ENCODE data around the gene GXYLT1. TPM values are rescaled to one million over a fixed set of nuclear protein-coding genes. Genes with fewer than 3 reads are reported as not detected.

GXYLT1 gene
- total and polyA plus RNA-seq, 2 experiments from 2014 or later = 3.9 to 13.4 TPM

DNA sequence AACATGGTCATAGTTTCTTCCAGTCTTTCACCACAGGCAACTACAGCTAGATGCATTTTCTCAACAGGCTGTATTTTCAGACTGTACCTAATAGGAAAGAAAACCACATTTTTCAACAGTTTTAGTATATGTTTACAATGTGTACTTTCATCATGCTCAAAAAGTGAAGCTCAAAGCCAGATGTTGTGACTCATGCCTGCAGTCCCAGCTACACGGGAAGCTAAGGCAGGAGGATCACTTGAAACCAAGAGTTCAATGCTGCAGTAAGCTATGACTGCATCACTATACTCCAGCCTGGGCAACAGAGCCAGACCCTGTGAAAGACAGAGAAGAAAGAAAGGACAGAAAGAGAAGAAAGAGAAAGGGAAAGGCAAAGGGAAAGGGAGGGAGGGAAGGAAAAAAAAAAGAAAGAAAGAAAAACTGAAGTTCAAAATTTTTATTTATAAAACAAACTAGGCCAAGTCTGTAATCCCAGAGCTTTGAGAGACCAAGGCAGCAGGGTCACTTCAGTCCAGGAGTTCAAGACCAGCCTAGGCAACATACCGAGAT lies 25.5 kb downstream of the GXYLT1 start:
- Histone ChIP-seq H4K20me1 (replicated peaks; ENCODE audit: insufficient read depth) (no peaks in the 10 kb centered on the region), H3K27me3 (ENCODE audit: insufficient read depth) (no peaks in the 10 kb centered on the region), H3K4me3 (no peak overlapping the region), H3K36me3 (ENCODE audit: insufficient read depth) (no peaks in the 10 kb centered on the region), H3F3A (replicated peaks; ENCODE audit: low read depth) (no peaks in the 10 kb centered on the region), H3K27ac (ENCODE audit: low read depth) (no peak overlapping the region), H2AFZ (no peak overlapping the region), H3K4me1 (ENCODE audit: insufficient read depth) (peaks cover 7% of the 10 kb centered on the region; the same call in 1 of the 2 replicates), H3K4me2 (no peak overlapping the region), H3K79me2 (replicated peaks; ENCODE audit: insufficient read depth) (peaks cover 9% of the 10 kb centered on the region), H3K9me2 (ENCODE audit: insufficient read depth) (no peaks in the 10 kb centered on the region)
- peaks cover 30% of the 10 kb centered on the region for H3K36me3 Mint-ChIP-seq (ENCODE audit: low read depth)
- no peak for TF ChIP-seq NANOG (IDR thresholded peaks at IDR 0.05; ENCODE audit: borderline replicate concordance)
- TF ChIP-seq JUNB (IDR thresholded peaks at IDR 0.05; ENCODE audit: unreplicated experiment) = no peak
- TF ChIP-seq, protein P1, sequence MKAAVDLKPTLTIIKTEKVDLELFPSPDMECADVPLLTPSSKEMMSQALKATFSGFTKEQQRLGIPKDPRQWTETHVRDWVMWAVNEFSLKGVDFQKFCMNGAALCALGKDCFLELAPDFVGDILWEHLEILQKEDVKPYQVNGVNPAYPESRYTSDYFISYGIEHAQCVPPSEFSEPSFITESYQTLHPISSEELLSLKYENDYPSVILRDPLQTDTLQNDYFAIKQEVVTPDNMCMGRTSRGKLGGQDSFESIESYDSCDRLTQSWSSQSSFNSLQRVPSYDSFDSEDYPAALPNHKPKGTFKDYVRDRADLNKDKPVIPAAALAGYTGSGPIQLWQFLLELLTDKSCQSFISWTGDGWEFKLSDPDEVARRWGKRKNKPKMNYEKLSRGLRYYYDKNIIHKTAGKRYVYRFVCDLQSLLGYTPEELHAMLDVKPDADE (IDR thresholded peaks at IDR 0.05) = no peak
- TF ChIP-seq EZH2 (IDR thresholded peaks at IDR 0.05; ENCODE audit: low read depth, unreplicated experiment) = no peak
- TF ChIP-seq ZNF114 (CRISPR knock-in tag; IDR thresholded peaks at IDR 0.05) = no peak
- TF ChIP-seq, protein P2, sequence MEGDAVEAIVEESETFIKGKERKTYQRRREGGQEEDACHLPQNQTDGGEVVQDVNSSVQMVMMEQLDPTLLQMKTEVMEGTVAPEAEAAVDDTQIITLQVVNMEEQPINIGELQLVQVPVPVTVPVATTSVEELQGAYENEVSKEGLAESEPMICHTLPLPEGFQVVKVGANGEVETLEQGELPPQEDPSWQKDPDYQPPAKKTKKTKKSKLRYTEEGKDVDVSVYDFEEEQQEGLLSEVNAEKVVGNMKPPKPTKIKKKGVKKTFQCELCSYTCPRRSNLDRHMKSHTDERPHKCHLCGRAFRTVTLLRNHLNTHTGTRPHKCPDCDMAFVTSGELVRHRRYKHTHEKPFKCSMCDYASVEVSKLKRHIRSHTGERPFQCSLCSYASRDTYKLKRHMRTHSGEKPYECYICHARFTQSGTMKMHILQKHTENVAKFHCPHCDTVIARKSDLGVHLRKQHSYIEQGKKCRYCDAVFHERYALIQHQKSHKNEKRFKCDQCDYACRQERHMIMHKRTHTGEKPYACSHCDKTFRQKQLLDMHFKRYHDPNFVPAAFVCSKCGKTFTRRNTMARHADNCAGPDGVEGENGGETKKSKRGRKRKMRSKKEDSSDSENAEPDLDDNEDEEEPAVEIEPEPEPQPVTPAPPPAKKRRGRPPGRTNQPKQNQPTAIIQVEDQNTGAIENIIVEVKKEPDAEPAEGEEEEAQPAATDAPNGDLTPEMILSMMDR (conservative IDR thresholded peaks at IDR 0.05; ENCODE audit: low read depth in 2 of 2) = no peak
- no peak for TF ChIP-seq STAT1 (IDR thresholded peaks at IDR 0.05; ENCODE audit: unreplicated experiment)
- TF ChIP-seq, protein P3, sequence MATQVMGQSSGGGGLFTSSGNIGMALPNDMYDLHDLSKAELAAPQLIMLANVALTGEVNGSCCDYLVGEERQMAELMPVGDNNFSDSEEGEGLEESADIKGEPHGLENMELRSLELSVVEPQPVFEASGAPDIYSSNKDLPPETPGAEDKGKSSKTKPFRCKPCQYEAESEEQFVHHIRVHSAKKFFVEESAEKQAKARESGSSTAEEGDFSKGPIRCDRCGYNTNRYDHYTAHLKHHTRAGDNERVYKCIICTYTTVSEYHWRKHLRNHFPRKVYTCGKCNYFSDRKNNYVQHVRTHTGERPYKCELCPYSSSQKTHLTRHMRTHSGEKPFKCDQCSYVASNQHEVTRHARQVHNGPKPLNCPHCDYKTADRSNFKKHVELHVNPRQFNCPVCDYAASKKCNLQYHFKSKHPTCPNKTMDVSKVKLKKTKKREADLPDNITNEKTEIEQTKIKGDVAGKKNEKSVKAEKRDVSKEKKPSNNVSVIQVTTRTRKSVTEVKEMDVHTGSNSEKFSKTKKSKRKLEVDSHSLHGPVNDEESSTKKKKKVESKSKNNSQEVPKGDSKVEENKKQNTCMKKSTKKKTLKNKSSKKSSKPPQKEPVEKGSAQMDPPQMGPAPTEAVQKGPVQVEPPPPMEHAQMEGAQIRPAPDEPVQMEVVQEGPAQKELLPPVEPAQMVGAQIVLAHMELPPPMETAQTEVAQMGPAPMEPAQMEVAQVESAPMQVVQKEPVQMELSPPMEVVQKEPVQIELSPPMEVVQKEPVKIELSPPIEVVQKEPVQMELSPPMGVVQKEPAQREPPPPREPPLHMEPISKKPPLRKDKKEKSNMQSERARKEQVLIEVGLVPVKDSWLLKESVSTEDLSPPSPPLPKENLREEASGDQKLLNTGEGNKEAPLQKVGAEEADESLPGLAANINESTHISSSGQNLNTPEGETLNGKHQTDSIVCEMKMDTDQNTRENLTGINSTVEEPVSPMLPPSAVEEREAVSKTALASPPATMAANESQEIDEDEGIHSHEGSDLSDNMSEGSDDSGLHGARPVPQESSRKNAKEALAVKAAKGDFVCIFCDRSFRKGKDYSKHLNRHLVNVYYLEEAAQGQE (IDR thresholded peaks at IDR 0.05; ENCODE audit: unreplicated experiment) = no peak
- TF ChIP-seq POLR2AphosphoS5 (IDR thresholded peaks at IDR 0.05; ENCODE audit: low read depth) = no peak
- TF ChIP-seq ZNF331 (CRISPR knock-in tag; IDR thresholded peaks at IDR 0.05; ENCODE audit: low read depth) = no peak
- TF ChIP-seq CREB1 (CRISPR knock-in tag; IDR thresholded peaks at IDR 0.05; ENCODE audit: low read depth) = no peak
- TF ChIP-seq EZH2phosphoT487 (IDR thresholded peaks at IDR 0.05; ENCODE audit: unreplicated experiment) = no peak
- TF ChIP-seq, protein P4, sequence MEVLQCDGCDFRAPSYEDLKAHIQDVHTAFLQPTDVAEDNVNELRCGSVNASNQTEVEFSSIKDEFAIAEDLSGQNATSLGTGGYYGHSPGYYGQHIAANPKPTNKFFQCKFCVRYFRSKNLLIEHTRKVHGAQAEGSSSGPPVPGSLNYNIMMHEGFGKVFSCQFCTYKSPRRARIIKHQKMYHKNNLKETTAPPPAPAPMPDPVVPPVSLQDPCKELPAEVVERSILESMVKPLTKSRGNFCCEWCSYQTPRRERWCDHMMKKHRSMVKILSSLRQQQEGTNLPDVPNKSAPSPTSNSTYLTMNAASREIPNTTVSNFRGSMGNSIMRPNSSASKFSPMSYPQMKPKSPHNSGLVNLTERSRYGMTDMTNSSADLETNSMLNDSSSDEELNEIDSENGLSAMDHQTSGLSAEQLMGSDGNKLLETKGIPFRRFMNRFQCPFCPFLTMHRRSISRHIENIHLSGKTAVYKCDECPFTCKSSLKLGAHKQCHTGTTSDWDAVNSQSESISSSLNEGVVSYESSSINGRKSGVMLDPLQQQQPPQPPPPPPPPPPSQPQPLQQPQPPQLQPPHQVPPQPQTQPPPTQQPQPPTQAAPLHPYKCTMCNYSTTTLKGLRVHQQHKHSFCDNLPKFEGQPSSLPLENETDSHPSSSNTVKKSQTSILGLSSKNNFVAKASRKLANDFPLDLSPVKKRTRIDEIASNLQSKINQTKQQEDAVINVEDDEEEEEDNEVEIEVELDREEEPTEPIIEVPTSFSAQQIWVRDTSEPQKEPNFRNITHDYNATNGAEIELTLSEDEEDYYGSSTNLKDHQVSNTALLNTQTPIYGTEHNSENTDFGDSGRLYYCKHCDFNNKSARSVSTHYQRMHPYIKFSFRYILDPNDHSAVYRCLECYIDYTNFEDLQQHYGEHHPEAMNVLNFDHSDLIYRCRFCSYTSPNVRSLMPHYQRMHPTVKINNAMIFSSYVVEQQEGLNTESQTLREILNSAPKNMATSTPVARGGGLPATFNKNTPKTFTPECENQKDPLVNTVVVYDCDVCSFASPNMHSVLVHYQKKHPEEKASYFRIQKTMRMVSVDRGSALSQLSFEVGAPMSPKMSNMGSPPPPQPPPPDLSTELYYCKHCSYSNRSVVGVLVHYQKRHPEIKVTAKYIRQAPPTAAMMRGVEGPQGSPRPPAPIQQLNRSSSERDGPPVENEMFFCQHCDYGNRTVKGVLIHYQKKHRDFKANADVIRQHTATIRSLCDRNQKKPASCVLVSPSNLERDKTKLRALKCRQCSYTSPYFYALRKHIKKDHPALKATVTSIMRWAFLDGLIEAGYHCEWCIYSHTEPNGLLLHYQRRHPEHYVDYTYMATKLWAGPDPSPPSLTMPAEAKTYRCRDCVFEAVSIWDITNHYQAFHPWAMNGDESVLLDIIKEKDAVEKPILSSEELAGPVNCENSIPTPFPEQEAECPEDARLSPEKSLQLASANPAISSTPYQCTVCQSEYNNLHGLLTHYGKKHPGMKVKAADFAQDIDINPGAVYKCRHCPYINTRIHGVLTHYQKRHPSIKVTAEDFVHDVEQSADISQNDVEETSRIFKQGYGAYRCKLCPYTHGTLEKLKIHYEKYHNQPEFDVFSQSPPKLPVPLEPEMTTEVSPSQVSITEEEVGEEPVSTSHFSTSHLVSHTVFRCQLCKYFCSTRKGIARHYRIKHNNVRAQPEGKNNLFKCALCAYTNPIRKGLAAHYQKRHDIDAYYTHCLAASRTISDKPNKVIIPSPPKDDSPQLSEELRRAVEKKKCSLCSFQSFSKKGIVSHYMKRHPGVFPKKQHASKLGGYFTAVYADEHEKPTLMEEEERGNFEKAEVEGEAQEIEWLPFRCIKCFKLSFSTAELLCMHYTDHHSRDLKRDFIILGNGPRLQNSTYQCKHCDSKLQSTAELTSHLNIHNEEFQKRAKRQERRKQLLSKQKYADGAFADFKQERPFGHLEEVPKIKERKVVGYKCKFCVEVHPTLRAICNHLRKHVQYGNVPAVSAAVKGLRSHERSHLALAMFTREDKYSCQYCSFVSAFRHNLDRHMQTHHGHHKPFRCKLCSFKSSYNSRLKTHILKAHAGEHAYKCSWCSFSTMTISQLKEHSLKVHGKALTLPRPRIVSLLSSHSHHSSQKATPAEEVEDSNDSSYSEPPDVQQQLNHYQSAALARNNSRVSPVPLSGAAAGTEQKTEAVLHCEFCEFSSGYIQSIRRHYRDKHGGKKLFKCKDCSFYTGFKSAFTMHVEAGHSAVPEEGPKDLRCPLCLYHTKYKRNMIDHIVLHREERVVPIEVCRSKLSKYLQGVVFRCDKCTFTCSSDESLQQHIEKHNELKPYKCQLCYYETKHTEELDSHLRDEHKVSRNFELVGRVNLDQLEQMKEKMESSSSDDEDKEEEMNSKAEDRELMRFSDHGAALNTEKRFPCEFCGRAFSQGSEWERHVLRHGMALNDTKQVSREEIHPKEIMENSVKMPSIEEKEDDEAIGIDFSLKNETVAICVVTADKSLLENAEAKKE (CRISPR knock-in tag; IDR thresholded peaks at IDR 0.05) = no peak
- H3K9me3 Mint-ChIP-seq = peaks cover 12% of the 10 kb centered on the region; the same call in 2 of the 3 replicates
- no peaks in the 10 kb centered on the region for H3K4me1 Mint-ChIP-seq
- no peak overlapping the region for H3K4me3 Mint-ChIP-seq
- H3K27ac Mint-ChIP-seq = no peak overlapping the region
- no peak for DNase-seq (ENCODE audit: low spot score)
- no peaks in the 10 kb centered on the region for H3K27me3 Mint-ChIP-seq (ENCODE audit: insufficient read depth, low read depth, poor library complexity)
- ATAC-seq = no peak
